Heart right ventricle (tissue), 16 donors: ENCODE results near the gene GBP5. TPM values are rescaled to one million over a fixed set of nuclear protein-coding genes. Genes with fewer than 3 reads are reported as not detected.
"Not testable (repeated sequence)": the region's sequence is repeated elsewhere in the genome, so short reads cannot be mapped to it uniquely, and the experiment has no call there.

Experiments used
- ATAC-seq, 8 donors: fragments of 200-7000 bp; cut with Tn5 transposase; one replicate each; pipeline ENCODE4 v1.9.1; 2020; ENCODE audit warnings: mild to moderate bottlenecking in 8 of 8, moderate library complexity in 8 of 8, moderate number of reproducible peaks in 1 of 8
- DNase-seq, 2 donors: peaks; one replicate each; pipeline ENCODE4 v3.0.0-alpha.2; 2020
- H3K27ac ChIP-seq, 10 donors: fragments of 200-600 bp; sonication (generic) in 2 of 10; one replicate each; pipeline versions ENCODE4 v1.5.0 to v1.8.0; 2020 to 2022; ENCODE audit warnings: mild to moderate bottlenecking in 3 of 10
- H3K27me3 ChIP-seq, 7 donors: fragments of 200-600 bp; one replicate each; pipeline ENCODE4 v1.8.0; 2021 to 2022; ENCODE audit warnings: mild to moderate bottlenecking in 2 of 7
- H3K36me3 ChIP-seq, 9 donors: fragments of 200-600 bp; sonication (generic) in 1 of 9; one replicate each; pipeline versions ENCODE4 v1.5.0 to v1.8.0; 2020 to 2022; ENCODE audit warnings: mild to moderate bottlenecking in 2 of 9
- H3K4me1 ChIP-seq, 9 donors: fragments of 200-600 bp; sonication (generic) in 1 of 9; one replicate each; pipeline versions ENCODE4 v1.5.0 to v1.8.0; 2020 to 2022; ENCODE audit warnings: mild to moderate bottlenecking in 4 of 9
- H3K4me3 ChIP-seq, 10 donors: fragments of 200-600 bp; sonication (generic) in 2 of 10; one replicate each; pipeline versions ENCODE4 v1.5.0 to v1.8.0; 2020 to 2022; ENCODE audit warnings: mild to moderate bottlenecking in 7 of 10, moderate library complexity in 2 of 10
- H3K9me3 ChIP-seq, 11 donors: fragments of 200-600 bp in 10 of 11; sonication (generic) in 2 of 11; one replicate each; pipeline versions ENCODE4 v1.5.0 to v1.8.0; 2013 to 2022; ENCODE audit warnings: mild to moderate bottlenecking in 2 of 11, control low read depth in 1 of 11, moderate library complexity in 1 of 11
- CTCF ChIP-seq, 9 donors: fragments of 200-600 bp; sonication (generic) in 2 of 9; IDR thresholded peaks; one replicate each; pipeline versions ENCODE4 v1.5.0 to v1.8.0; 2021 to 2022; ENCODE audit warnings: antibody characterized with exemption in 9 of 9, mild to moderate bottlenecking in 5 of 9, moderate library complexity in 1 of 9
- whole genome bisulfite sequencing, 2 donors: extraction: QIAGEN DNeasy Blood & Tissue Kit; methylation state at CpG; one replicate each; pipeline ENCODE4 v1.1.7; 2013; ENCODE audit warnings: inconsistent platforms in 1 of 2; 5-methylcytosine and 5-hydroxymethylcytosine counted together
- intact Hi-C, 10 donors: fragments of 100-400 bp; cut with DNase I; formaldehyde crosslinking; loops; one replicate each; pipeline versions ENCODE4 v1.11.1 to v1.14.2; 2022
- polyA plus RNA-seq, 2 donors: library from polyadenylated mRNA; stranded (reverse); fragments of 200-250 nt; gene quantifications; one replicate each; pipeline ENCODE4 v1.2.3, GENCODE V29; 2013
- total RNA-seq, 10 donors: library from RNA; stranded (reverse); fragmentation: NEBNext Ultra II Directional in 3 of 10; extraction: Animal tissue kit (Norgen Biotek cat#: 25700) in 3 of 10; gene quantifications; one replicate each; pipeline versions ENCODE4 v1.2.1 to v1.2.4, GENCODE V29; 2021 to 2023
- donor health status: Arrhythmogenic right ventricular cardiomyopathy.
- donor health status: ischemic (EF 13 %, LVEDD 7.1; RV severe dilation, severe dysfunction).
- donor health status: healthy with polysubstance abuse.
- donor health status: DM: no; HTN: yes; CAD: no.
- donor health status: DM: no; HTN: no; CAD: no.
- donor health status: ischemic (EF 25% LVEDD 6.9; RV normal size, moderate dysfunction).
- donor health status: ischemic (EF 25% LVEDD 5.7; RV mildly dilated, moderate dysfunction).
- donor health status: healthy.
- donor health status: DM: yes; HTN: yes; CAD: no.
- donor health status: Ischemic cardiomyopathy.
- donor health status: ischemic (EF 35%, LVEDD 5.7; RV mildly dilated, moderate dysfunction).
- donor health status: nonischemic (EF 11% LVEDD 7.7; RV severe dilation, severe dysfunction).
- donor health status: DM: yes; HTN: yes; CAD: no.
- donor health status: PGD.
- donor health status: ischemic (EF 29% LVEDD 5.4; RV normal size, mild dysfunction).
- donor health status: nonischemic (EF 23%, LVEDD 6.1; RV moderate dilation, normal function).

Gene GBP5
- total and polyA plus RNA-seq, 12 donors = 0.39 to 62.0 (median 0.81) TPM

DNA sequence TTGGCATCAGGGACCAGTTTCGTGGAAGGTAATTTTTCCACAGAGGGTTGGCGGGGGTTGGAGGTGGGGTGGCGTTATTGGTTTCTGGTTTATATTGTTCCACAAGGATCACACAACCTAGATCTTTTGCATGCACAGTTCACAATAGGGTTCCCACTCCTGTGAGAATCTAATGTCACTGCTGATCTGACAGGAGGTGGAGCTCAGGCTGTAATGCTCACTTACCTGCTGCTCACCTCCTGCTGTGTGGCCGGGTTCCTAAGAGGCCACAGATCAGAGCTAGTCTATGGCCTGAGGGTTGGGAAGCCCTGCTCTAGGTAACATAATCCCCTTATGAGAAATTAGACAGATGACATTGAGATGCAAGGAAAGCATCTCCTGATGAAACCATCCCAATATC lies 12.6 kb downstream of the GBP5 start:
- DNase-seq (no peak), ATAC-seq (no peak)
- Histone ChIP-seq H3K36me3 (peaks cover 0 to 46% (median 0%) of the 10 kb centered on the region in 9 donors), H3K4me3 (no peak overlapping the region), H3K9me3 (no peaks in the 10 kb centered on the region), H3K4me1 (peaks cover 0 to 47% (median 31%) of the 10 kb centered on the region in 9 donors), H3K27ac (peak overlapping the region in 4 of 10 donors; percentile 42 to 59 (median 46)), H3K27me3 (no peaks in the 10 kb centered on the region)
- intact Hi-C loops = loop anchor here in 1 of 10 donors (10.0 kb wide), 2 partner anchors 55 to 95 kb away; no protein-coding TSS in a partner anchor
- WGBS, 2 donors = 84 to 87% methylated on average over 4 of the region's 4 CpGs
- no peak for TF ChIP-seq CTCF (IDR thresholded peaks at IDR 0.05)

DNA sequence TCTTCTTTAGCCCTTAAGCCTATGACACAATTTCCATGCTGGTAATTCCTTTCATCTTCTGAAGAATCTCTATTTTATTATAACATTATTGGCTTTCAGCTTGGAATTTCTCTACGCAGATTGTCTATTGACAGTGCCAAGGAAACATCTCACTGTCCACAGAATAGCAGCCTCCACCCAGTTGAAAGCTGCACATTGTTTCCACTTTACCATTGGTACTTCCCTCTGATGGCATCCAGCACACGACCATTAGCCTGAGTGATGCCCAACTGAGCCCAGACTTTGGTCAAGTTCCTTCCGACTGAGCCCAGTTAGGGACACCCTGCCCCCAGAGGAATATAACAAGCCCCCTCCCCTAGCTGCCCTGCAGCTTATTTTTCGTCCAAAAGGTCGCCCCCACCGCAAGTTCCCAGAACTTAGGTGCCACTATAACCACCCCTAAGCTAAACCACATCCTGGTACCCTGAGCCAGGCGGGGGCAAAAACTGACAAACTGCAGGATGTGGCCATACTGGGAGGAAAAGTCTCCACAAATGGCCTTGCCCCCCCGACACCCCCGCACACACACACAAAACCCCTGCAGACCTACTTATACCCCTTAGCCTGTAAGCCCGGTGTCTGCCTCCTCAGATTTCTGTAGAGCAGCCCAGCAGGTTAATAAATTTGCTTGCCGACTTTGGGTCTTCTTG lies 13.2 kb downstream of the GBP5 start:
- Histone ChIP-seq H3K4me1 (peaks cover 0 to 43% (median 31%) of the 10 kb centered on the region in 9 donors), H3K27ac (peak overlapping the region in 1 of 10 donors; percentile 59), H3K36me3 (peaks cover 0 to 40% (median 0%) of the 10 kb centered on the region in 9 donors), H3K4me3 (no peak overlapping the region), H3K27me3 (no peaks in the 10 kb centered on the region), H3K9me3 (no peaks in the 10 kb centered on the region)
- intact Hi-C loops = loop anchor here in 3 of 10 donors (5.0 to 10.0 kb wide), 3 partner anchors 55 to 95 kb away; partner anchors contain the start of gene GBP4 (in 1 of the 3)
- no peak for TF ChIP-seq CTCF (IDR thresholded peaks at IDR 0.05)
- WGBS, 2 donors = 84 to 89% methylated on average over 11 of the region's 11 CpGs
- DNase-seq (no peak), ATAC-seq (no peak)

DNA sequence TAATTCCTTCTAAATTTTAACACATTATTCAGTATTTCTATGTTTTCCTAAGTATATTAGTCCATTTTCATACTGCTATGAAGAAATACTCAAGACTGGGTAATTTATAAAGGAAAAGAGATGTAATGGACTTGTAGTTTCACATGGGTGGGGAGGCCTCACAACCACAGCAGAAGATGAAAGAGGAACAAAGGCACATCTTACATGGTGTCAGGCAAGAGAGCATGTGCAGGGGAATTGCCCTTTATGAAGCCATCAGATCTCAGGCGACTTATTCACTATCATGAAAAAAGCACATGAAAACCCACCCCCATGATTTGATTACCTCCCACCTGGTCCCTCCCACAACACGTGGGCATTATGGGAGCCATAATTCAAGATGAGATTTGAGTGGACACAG lies 15.6 kb downstream of the GBP5 start:
- no peak for TF ChIP-seq CTCF (IDR thresholded peaks at IDR 0.05)
- Histone ChIP-seq H3K4me1 (peaks cover 0 to 28% (median 20%) of the 10 kb centered on the region in 9 donors), H3K36me3 (peaks cover 0 to 16% (median 0%) of the 10 kb centered on the region in 9 donors), H3K27me3 (no peaks in the 10 kb centered on the region), H3K27ac (no peak overlapping the region), H3K4me3 (no peak overlapping the region), H3K9me3 (peaks cover 0 to 6% (median 0%) of the 10 kb centered on the region in 11 donors)
- WGBS, 2 donors = 80 to 85% methylated on average over 2 of the region's 2 CpGs
- DNase-seq (no peak), ATAC-seq (no peak)
- intact Hi-C loops = loop anchor here in 3 of 10 donors (5.0 to 10.0 kb wide), 3 partner anchors 58 to 98 kb away; partner anchors contain the start of gene GBP4 (in 1 of the 3)

- H3K36me3 ChIP-seq, DNase-seq, H3K4me3 ChIP-seq, H3K27me3 ChIP-seq, ATAC-seq, H3K9me3 ChIP-seq: not testable (repeated sequence)
- WGBS, 2 donors = 93 to 100% methylated on average over 8 of the region's 8 CpGs
- intact Hi-C loops = loop anchor here in 3 of 10 donors (5.0 to 10.0 kb wide), 3 partner anchors 58 to 99 kb away; partner anchors contain the start of gene GBP4 (in 1 of the 3)
- H3K27ac ChIP-seq = peak overlapping the region in 2 of 10 donors; percentile 41 to 64
- H3K4me1 ChIP-seq = peaks cover 0 to 13% (median 6%) of the 10 kb centered on the region in 9 donors
Observed at GRCh38 chr1:89255581-89255980, 17.1 kb downstream of the GBP5 start.
